Suprapubic skin (tissue), 3 donors: Measurements from ENCODE around the gene MYO5B.

Source experiments
- CTCF ChIP-seq, 2 donors: fragments of 200-600 bp in 1 of 2; fragments of 450-650 bp in 1 of 2; sonication (generic) in 1 of 2; IDR thresholded peaks; one replicate each; pipeline ENCODE4 v1.5.1; 2016 to 2019; ENCODE audit warnings: antibody characterized with exemption in 2 of 2, mild to moderate bottlenecking in 1 of 2, moderate library complexity in 1 of 2
- POLR2AphosphoS5 ChIP-seq, 3 donors: sonication (generic); formaldehyde crosslinking; IDR thresholded peaks; one replicate each; pipeline ENCODE4 v1.6.1; 2017; ENCODE audit warnings: antibody characterized with exemption in 3 of 3

GRCh38 chr18:50006470-50007046 is 188.4 kb downstream of the MYO5B start:
- no peak for TF ChIP-seq CTCF (IDR thresholded peaks at IDR 0.05)
- no peak for TF ChIP-seq POLR2AphosphoS5 (IDR thresholded peaks at IDR 0.05)
